ENCODE measurements around the gene CCDC57.

GRCh38 chr17:82065193-82065637 is 147.4 kb downstream of the CCDC57 start:
- TF ChIP-seq POLR2A (IDR thresholded peaks at IDR 0.05): no peak
- TF ChIP-seq CTCF (IDR thresholded peaks at IDR 0.05): no peak

Data from thyroid gland (tissue), 4 donors.